Lung (tissue), 12 donors: ENCODE measurements around the gene KRT13. TPM values are rescaled to one million over a fixed set of nuclear protein-coding genes. Genes with fewer than 3 reads are reported as not detected.

Source experiments
- ATAC-seq: fragments of 200-7000 bp; cut with Tn5 transposase; one replicate; pipeline ENCODE4 v1.9.1; 2020; ENCODE audit warnings: moderate number of reproducible peaks; ENCODE audit not compliant: insufficient read depth, low FRiP score
- DNase-seq, 3 donors: peaks; one replicate each; pipeline ENCODE4 v3.0.0-alpha.2; 2013 to 2017
- H3K27ac ChIP-seq, 2 donors: one replicate each; pipeline ENCODE4 v1.5.1; 2013; ENCODE audit warnings: mild to moderate bottlenecking in 2 of 2, moderate library complexity in 2 of 2, control low read depth in 1 of 2, inconsistent platforms in 1 of 2, low read depth in 1 of 2, low read length in 1 of 2
- H3K27me3 ChIP-seq, 3 donors: one replicate each; pipeline ENCODE4 v1.5.1; 2013; ENCODE audit warnings: low read length in 2 of 3; ENCODE audit not compliant: control insufficient read depth in 3 of 3, insufficient read depth in 3 of 3
- H3K36me3 ChIP-seq, 4 donors: one replicate each; pipeline ENCODE4 v1.5.1; 2013; ENCODE audit warnings: low read length in 4 of 4, mild to moderate bottlenecking in 1 of 4, moderate library complexity in 1 of 4; ENCODE audit not compliant: control insufficient read depth in 4 of 4, insufficient read depth in 4 of 4
- H3K4me1 ChIP-seq, 5 donors: one replicate each; pipeline ENCODE4 v1.5.1; 2013; ENCODE audit warnings: low read length in 5 of 5, mild to moderate bottlenecking in 2 of 5, moderate library complexity in 1 of 5; ENCODE audit not compliant: control insufficient read depth in 5 of 5, insufficient read depth in 5 of 5
- H3K4me3 ChIP-seq: one replicate; pipeline ENCODE4 v1.5.1; 2013; ENCODE audit warnings: mild to moderate bottlenecking, control low read depth, moderate library complexity
- H3K9ac ChIP-seq, 2 donors: one replicate each; pipeline ENCODE4 v1.5.1; 2013; ENCODE audit warnings: low read length in 2 of 2, control low read depth in 1 of 2; ENCODE audit not compliant: insufficient read depth in 1 of 2
- H3K9me3 ChIP-seq, 4 donors: one replicate each; pipeline ENCODE4 v1.5.1; 2013; ENCODE audit warnings: low read length in 3 of 4, mild to moderate bottlenecking in 1 of 4, moderate library complexity in 1 of 4; ENCODE audit not compliant: control insufficient read depth in 4 of 4, insufficient read depth in 3 of 4
- CTCF ChIP-seq: IDR thresholded peaks from 2 replicates; pipeline ENCODE4 v1.5.1; 2012; ENCODE audit warnings: mild to moderate bottlenecking; ENCODE audit errors: control extremely low read depth, extremely low read depth
- WGBS, 2 donors: extraction: QIAGEN DNeasy Blood & Tissue Kit; methylation state at CpG; one replicate each; pipeline ENCODE4 v1.1.7; 2013; 5-methylcytosine and 5-hydroxymethylcytosine counted together
- polyA plus RNA-seq, 2 donors: library from polyadenylated mRNA; stranded (reverse); fragments of 200-250 nt; gene quantifications; one replicate each; pipeline ENCODE4 v1.2.1, GENCODE V29; 2013
- total RNA-seq, 2 donors: library from RNA; depleted of rRNA in 1 of 2; stranded (reverse); fragments of >200 nt in 1 of 2; gene quantifications; one replicate each; pipeline ENCODE4 v1.2.1, GENCODE V29; 2014 to 2021
- donor health status: control.
- donor health status: control.
- donor health status: Bipolar disorder and iron deficiency.
- donor health status: healthy.
- donor health status: DM: yes; HTN: yes; CAD: no.

KRT13 gene
- total and polyA plus RNA-seq, 4 donors, result 4.0 to 16.1 (median 9.8) TPM

- 84 to 91% methylated on average over 8 of the region's 8 CpGs for WGBS, 2 donors
- Histone ChIP-seq H3K4me1 (no peaks in the 10 kb centered on the region), H3K27me3 (no peaks in the 10 kb centered on the region), H3K9ac (no peak overlapping the region), H3K9me3 (no peaks in the 10 kb centered on the region), H3K36me3 (no peaks in the 10 kb centered on the region), H3K27ac (no peak overlapping the region), H3K4me3 (no peak overlapping the region)
- ATAC-seq, result no peak
- no peak for TF ChIP-seq CTCF
- DNase-seq, result no peak
Observed at GRCh38 chr17:41484920-41485904, 20.2 kb downstream of the KRT13 start.

GRCh38 chr17:41483991-41484826, 21.2 kb downstream of the KRT13 start:
- Histone ChIP-seq H3K36me3 (no peaks in the 10 kb centered on the region), H3K27ac (no peak overlapping the region), H3K9me3 (no peaks in the 10 kb centered on the region), H3K9ac (no peak overlapping the region), H3K4me3 (no peak overlapping the region), H3K27me3 (no peaks in the 10 kb centered on the region), H3K4me1 (no peaks in the 10 kb centered on the region)
- no peak for TF ChIP-seq CTCF
- WGBS, 2 donors, result 72 to 79% methylated on average over 7 of the region's 7 CpGs
- no peak for ATAC-seq
- no peak for DNase-seq

- DNase-seq, result no peak
- Histone ChIP-seq H3K27ac (no peak overlapping the region), H3K36me3 (no peaks in the 10 kb centered on the region), H3K9ac (no peak overlapping the region), H3K4me1 (no peaks in the 10 kb centered on the region), H3K27me3 (no peaks in the 10 kb centered on the region), H3K4me3 (no peak overlapping the region), H3K9me3 (no peaks in the 10 kb centered on the region)
- WGBS, 2 donors, result 75 to 87% methylated on average over 9 of the region's 9 CpGs
- no peak for TF ChIP-seq CTCF
- ATAC-seq, result no peak
Observed at GRCh38 chr17:41483531-41483930, 21.9 kb downstream of the KRT13 start.
